ENCODE measurements around the gene SGK2.

Gene SGK2

GRCh38 chr20:43631598-43631997 is 72.8 kb downstream of the SGK2 start:
- Mint-ChIP-seq H3K9me3 (no peaks in the 10 kb centered on the region), H3K27ac (no peak overlapping the region), H3K4me3 (no peak overlapping the region), H3K4me1 (no peaks in the 10 kb centered on the region), H3K27me3 (ENCODE audit: low read depth) (peaks cover 4% of the 10 kb centered on the region), H3K36me3 (ENCODE audit: low read depth) (peaks cover 67% of the 10 kb centered on the region)
- TF ChIP-seq CTCF (IDR thresholded peaks at IDR 0.05; ENCODE audit: unreplicated experiment in 3 of 3), result no peak

All from nephron (organoid).